ENCODE measurements around the gene SS18L1.

The SS18L1 gene

DNA sequence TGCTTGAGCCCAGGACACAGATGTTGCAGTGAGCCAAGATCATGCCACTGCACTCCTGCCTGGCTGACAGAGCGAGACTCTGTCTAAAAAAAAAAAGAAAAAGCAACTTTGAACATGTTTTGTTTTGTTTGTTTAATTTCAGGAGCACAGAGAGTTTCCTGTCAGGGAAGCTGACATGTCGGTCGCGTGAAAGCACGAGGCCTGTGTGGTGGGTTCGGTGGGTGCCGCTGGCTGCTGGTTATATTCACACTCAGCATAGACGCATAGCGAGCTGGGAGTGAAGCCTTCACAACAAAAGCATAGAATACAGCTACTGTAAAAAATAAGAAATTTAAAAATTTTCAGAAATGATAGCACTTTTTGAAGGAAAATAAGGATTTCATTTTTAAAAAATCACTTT is 53.7 kb downstream of the SS18L1 start:
- CTCF ChIA-PET, result interaction anchor here (0.6 kb wide), 1 partner anchor 1683 kb away, joined by 6 read pairs; no protein-coding TSS in a partner anchor
- POLR2A ChIA-PET (ENCODE audit: low non-redundant PET), result no interaction called here
- TF ChIP-seq, protein P1, sequence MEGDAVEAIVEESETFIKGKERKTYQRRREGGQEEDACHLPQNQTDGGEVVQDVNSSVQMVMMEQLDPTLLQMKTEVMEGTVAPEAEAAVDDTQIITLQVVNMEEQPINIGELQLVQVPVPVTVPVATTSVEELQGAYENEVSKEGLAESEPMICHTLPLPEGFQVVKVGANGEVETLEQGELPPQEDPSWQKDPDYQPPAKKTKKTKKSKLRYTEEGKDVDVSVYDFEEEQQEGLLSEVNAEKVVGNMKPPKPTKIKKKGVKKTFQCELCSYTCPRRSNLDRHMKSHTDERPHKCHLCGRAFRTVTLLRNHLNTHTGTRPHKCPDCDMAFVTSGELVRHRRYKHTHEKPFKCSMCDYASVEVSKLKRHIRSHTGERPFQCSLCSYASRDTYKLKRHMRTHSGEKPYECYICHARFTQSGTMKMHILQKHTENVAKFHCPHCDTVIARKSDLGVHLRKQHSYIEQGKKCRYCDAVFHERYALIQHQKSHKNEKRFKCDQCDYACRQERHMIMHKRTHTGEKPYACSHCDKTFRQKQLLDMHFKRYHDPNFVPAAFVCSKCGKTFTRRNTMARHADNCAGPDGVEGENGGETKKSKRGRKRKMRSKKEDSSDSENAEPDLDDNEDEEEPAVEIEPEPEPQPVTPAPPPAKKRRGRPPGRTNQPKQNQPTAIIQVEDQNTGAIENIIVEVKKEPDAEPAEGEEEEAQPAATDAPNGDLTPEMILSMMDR (conservative IDR thresholded peaks at IDR 0.05; ENCODE audit: low read depth), result no peak
- H3K27ac ChIP-seq, result no peak overlapping the region
- no peak for DNase-seq (ENCODE audit: low spot score)

DNA sequence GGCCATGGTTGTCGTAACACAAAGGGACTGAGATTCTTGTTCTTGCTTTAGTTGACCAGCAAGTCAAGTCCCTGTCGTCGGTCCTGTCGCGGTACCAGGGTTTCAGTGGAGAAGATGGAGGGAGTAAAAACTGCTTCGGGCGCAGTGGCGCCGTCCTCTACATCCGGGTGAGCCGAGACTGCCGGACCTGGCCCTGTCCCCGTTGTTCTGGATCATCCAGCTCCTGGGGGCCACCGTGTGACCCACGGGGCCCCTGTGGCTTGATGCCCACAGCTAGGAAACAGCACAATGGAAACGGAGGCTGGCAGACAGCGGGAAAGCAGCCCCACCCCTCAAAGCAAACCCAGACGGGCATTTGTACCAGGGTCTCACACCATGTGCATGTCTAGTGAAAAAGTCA is 54.2 kb downstream of the SS18L1 start:
- TF ChIP-seq, protein P1 (conservative IDR thresholded peaks at IDR 0.05; ENCODE audit: low read depth), result no peak
- no peak overlapping the region for H3K27ac ChIP-seq
- ChIA-PET POLR2A (ENCODE audit: low non-redundant PET) (no interaction called here), CTCF (interaction anchor here (0.6 kb wide), 1 partner anchor 1683 kb away, joined by 6 read pairs; no protein-coding TSS in a partner anchor)
- no peak for DNase-seq (ENCODE audit: low spot score)

DNA sequence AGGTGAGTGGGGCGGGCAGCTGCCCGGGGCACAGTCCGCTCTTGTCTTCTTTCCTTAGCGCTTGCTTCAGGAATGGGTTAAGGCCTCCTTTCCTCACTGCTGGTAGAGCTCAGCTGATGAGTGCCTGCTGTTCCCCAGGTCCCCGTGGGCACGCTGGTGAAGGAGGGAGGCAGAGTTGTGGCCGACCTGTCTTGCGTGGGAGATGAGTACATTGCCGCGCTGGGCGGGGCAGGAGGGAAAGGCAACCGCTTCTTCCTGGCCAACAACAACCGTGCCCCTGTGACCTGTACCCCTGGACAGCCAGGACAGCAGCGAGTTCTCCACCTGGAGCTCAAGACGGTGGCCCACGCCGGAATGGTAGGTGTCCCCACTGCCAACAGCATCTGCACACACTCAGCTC is 54.9 kb downstream of the SS18L1 start:
- POLR2A ChIA-PET (ENCODE audit: low non-redundant PET), result no interaction called here
- DNase-seq (ENCODE audit: low spot score), result no peak

DNA sequence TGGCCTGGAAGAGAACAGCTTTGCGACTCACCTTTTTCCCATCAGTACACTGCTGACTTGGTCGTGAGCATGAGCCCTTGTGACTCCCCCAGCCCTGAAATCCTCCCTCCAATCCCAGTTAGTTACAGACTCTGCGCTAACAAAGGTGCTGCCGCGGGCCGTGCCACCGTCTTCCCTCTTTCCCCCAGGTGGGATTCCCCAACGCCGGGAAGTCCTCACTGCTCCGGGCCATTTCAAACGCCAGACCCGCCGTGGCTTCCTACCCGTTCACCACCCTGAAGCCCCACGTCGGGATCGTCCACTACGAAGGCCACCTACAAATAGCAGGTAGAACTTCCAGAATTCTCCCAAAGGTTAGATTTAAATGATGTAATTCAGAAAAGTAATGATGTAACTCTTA is 55.4 kb downstream of the SS18L1 start:
- TF ChIP-seq, protein P1 (conservative IDR thresholded peaks at IDR 0.05; ENCODE audit: low read depth), result no peak
- POLR2A ChIA-PET (ENCODE audit: low non-redundant PET), result no interaction called here
- H3K27ac ChIP-seq, result no peak overlapping the region
- CTCF ChIA-PET, result interaction anchor here (0.5 to 1.0 kb wide), 2 partner anchors 11 to 643 kb away, joined by 3 to 4 read pairs; no protein-coding TSS in a partner anchor
- no peak for DNase-seq (ENCODE audit: low spot score)

More for the DNA sequence above, 54.9 kb downstream of the SS18L1 start:
- TF ChIP-seq, protein P1 (conservative IDR thresholded peaks at IDR 0.05; ENCODE audit: low read depth), result no peak
- CTCF ChIA-PET, result interaction anchor here (0.5 to 1.0 kb wide), 3 partner anchors 11 to 643 kb away, joined by 3 to 4 read pairs (median 3); no protein-coding TSS in a partner anchor
- no peak overlapping the region for H3K27ac ChIP-seq

DNA sequence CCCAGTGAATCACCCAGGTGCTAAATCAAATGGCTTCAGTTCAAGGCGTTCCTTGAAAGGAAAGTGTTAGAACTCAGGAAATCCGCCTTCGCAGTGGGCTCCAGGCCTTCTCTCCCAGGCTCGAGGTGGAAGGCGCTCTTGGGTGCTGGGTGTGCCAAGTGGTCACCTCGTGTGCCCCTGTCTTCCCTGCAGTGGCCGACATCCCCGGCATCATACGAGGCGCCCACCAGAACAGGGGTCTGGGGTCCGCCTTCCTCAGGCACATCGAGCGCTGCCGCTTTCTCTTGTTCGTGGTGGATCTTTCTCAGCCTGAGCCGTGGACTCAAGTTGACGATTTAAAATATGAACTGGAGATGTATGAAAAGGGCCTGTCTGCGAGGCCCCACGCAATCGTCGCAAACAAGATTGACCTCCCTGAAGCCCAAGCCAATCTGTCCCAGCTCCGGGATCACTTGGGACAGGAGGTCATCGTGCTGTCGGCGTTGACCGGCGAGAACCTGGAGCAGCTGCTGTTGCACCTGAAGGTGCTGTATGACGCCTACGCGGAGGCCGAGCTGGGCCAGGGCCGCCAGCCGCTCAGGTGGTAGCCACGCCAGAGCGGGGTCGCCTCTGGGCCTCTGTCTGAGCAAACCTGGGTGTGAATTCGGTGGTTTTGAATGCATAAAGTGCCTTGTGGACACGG is 57.1 kb downstream of the SS18L1 start:
- TF ChIP-seq, protein P1 (conservative IDR thresholded peaks at IDR 0.05; ENCODE audit: low read depth), result no peak
- ChIA-PET POLR2A (ENCODE audit: low non-redundant PET) (no interaction called here), CTCF (interaction anchor here (0.8 kb wide), 1 partner anchor 94 kb away, joined by 3 read pairs; no protein-coding TSS in a partner anchor)
- no peak for DNase-seq (ENCODE audit: low spot score)
- 0 out of 2 replicates have a peak overlapping the region, but pooled peaks have one; percentile 61 for H3K27ac ChIP-seq

DNA sequence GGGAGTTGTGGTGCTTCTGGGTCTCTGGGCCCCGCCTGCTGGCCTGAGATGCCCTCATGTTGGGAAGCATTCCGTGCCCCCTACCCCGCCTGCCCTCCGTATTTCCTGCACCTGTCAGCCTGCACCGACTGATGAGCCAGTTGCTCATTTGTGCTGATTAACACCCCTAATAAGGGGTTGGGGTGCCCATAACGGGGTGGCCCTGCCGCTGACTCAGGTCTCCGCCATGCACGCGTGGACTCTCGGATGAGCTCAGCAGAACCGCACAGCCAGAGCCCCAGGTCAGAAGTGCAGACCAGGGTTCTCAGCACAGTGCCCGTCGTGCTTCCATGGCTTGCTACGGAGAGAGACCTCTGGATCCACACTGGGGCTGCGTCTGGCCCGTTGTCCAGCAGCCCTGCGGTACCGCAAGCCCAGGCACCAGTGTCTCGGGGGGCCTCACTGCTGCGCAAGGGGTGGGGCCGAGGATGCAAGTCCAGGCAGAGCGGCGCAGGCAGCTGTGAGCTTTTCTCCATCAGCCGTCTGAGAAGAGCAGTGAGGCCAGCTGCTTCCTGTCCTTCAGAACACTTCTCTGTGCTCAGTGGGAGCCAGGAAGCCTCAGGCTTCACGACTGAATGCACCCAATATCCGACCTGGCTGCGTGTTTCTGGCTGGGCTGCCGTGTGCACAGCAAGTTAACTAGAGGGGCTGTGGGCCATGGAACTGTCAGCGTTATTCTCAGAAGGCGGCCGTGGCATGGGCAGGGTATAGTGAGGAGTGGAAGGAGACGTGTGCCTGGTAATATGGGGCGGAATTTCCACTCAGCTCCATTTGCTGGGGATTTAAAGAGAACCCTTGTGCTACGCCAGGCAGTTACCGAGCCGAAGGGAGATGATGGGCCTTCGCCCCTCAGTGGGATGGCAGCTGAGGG is 57.9 kb downstream of the SS18L1 start:
- peak overlapping the region; percentile 61; the same call in 1 of the 2 replicates for H3K27ac ChIP-seq
- ChIA-PET POLR2A (ENCODE audit: low non-redundant PET) (no interaction called here), CTCF (interaction anchor here (0.8 kb wide), 1 partner anchor 95 kb away, joined by 3 read pairs; no protein-coding TSS in a partner anchor)
- TF ChIP-seq, protein P1 (conservative IDR thresholded peaks at IDR 0.05; ENCODE audit: low read depth), result no peak
- no peak for DNase-seq (ENCODE audit: low spot score)

All from RWPE1 (cell line).